Measurements from ENCODE around the gene OCRL. TPM values are rescaled to one million over a fixed set of nuclear protein-coding genes. Genes with fewer than 3 reads are reported as not detected.
A peak's percentile ranks its signal among the peaks of the same experiment; 100 is the strongest.

OCRL gene
- polyA plus RNA-seq (22.9 to 27.9 TPM (median 25.4 TPM) in 3 replicates), polyA minus RNA-seq (14.9 to 29.2 TPM (median 19.7 TPM) in 3 replicates)
- 7.5 TPM for polyA plus RNA-seq (2011; ENCODE audit: low read depth)
- 20.2 and 36.6 TPM in 2 replicates for polyA plus RNA-seq (2011; cell fraction: cytosol; rRNA removed)
- polyA plus RNA-seq (2011; cell fraction: nucleus; rRNA removed) = 41.2 and 42.2 TPM in 2 replicates
- 12.3 and 17.0 TPM in 2 replicates for polyA plus RNA-seq (2012; ENCODE audit: low replicate concordance)
- 15.3 TPM for polyA minus RNA-seq (2011; cell fraction: cytosol; rRNA and poly(A)+ RNA removed)
- 16.1 and 34.3 TPM in 2 replicates for polyA minus RNA-seq (2011; cell fraction: nucleus; rRNA and poly(A)+ RNA removed)

GRCh38 chrX:129540068-129540653 is at the start of gene OCRL:
OCRL (plus strand) TSS chrX:129540259; CDS start chrX:129540440, 181 bp downstream.
- peak within 1 kb of the TSS; percentile 20 for H3K27ac ChIP-seq (ENCODE audit: control insufficient read depth, insufficient read depth, low read length)
- H3K4me2 ChIP-seq (ENCODE audit: control insufficient read depth, extremely low read depth, insufficient read depth, low read depth, low read length) = peak within 1 kb of the TSS; percentile 88
- no peaks in the 10 kb centered on the region for H3K4me1 ChIP-seq (ENCODE audit: control insufficient read depth, extremely low read depth, insufficient read depth, low read length)
- DNase-seq (ENCODE audit: low read depth, low spot score) (no peak), FAIRE-seq (no peak)
- TF ChIP-seq CTCF (optimal IDR thresholded peaks at IDR 0.05 in 1 of 3, IDR thresholded peaks at IDR 0.05 in 1 of 3, conservative IDR thresholded peaks at IDR 0.05 in 1 of 3; ENCODE audit: extremely low read depth in 1 of 3, insufficient read depth in 2 of 3, low read length in 3 of 3) = peak; percentile 53 to 75 (median 66)
- TF ChIP-seq EZH2 (IDR thresholded peaks at IDR 0.05; ENCODE audit: low read length) = no peak
- peaks cover 5% of the 10 kb centered on the region for H3K79me2 ChIP-seq (ENCODE audit: control insufficient read depth, insufficient read depth, low read length)
- peak within 1 kb of the TSS; percentile 71 for H3K9ac ChIP-seq (ENCODE audit: control insufficient read depth, extremely low read depth, insufficient read depth, low read length)
- H3K9me3 ChIP-seq (ENCODE audit: control insufficient read depth, low read depth, low read length) = no peaks in the 10 kb centered on the region
- no peaks in the 10 kb centered on the region for H3K9me1 ChIP-seq (ENCODE audit: control insufficient read depth, extremely low read depth, insufficient read depth, low read length)
- no peaks in the 10 kb centered on the region for H3K36me3 ChIP-seq (ENCODE audit: control insufficient read depth in 2 of 2, extremely low read depth in 1 of 2, insufficient read depth in 2 of 2, low read length in 2 of 2)
- H2AFZ ChIP-seq (ENCODE audit: control insufficient read depth, low read length) = peak within 1 kb of the TSS; percentile 71
- no peaks in the 10 kb centered on the region for H4K20me1 ChIP-seq (ENCODE audit: control insufficient read depth, extremely low read depth, insufficient read depth, low read length)
- H3K4me3 ChIP-seq (ENCODE audit: control insufficient read depth in 2 of 3, extremely low read depth in 1 of 3, insufficient read depth in 2 of 3, low read depth in 1 of 3, low read length in 3 of 3) = peak within 1 kb of the TSS; percentile 61 to 73 (median 67)
- dilution Hi-C loops (cut with MboI; ENCODE audit: extremely low pct_ligation_motif_present, low sequenced_read_pairs) = no loop called here
- H3K27me3 ChIP-seq (ENCODE audit: control insufficient read depth, extremely low read depth, insufficient read depth, low read length) = no peaks in the 10 kb centered on the region

GRCh38 chrX:129490330-129490729 is 49.7 kb upstream of the OCRL start:
- no peak for FAIRE-seq

More at GRCh38 chrX:129490330-129490729, 49.7 kb upstream of the OCRL start:
- dilution Hi-C loops (cut with MboI; ENCODE audit: extremely low pct_ligation_motif_present, low sequenced_read_pairs) = no loop called here
- no peak overlapping the region for H3K9ac ChIP-seq (ENCODE audit: control insufficient read depth, extremely low read depth, insufficient read depth, low read length)
- no peaks in the 10 kb centered on the region for H3K4me1 ChIP-seq (ENCODE audit: control insufficient read depth, extremely low read depth, insufficient read depth, low read length)
- no peak for DNase-seq (ENCODE audit: low read depth, low spot score)
- H3K27ac ChIP-seq (ENCODE audit: control insufficient read depth, insufficient read depth, low read length) = no peak overlapping the region
- TF ChIP-seq CTCF (optimal IDR thresholded peaks at IDR 0.05 in 1 of 3, IDR thresholded peaks at IDR 0.05 in 1 of 3, conservative IDR thresholded peaks at IDR 0.05 in 1 of 3; ENCODE audit: extremely low read depth in 1 of 3, insufficient read depth in 2 of 3, low read length in 3 of 3) = no peak
- no peak for TF ChIP-seq EZH2 (IDR thresholded peaks at IDR 0.05; ENCODE audit: low read length)
- peaks cover 0 to 2% of the 10 kb centered on the region in 2 experiments for H3K36me3 ChIP-seq (ENCODE audit: control insufficient read depth in 2 of 2, extremely low read depth in 1 of 2, insufficient read depth in 2 of 2, low read length in 2 of 2)
- H3K79me2 ChIP-seq (ENCODE audit: control insufficient read depth, insufficient read depth, low read length) = no peaks in the 10 kb centered on the region
- H4K20me1 ChIP-seq (ENCODE audit: control insufficient read depth, extremely low read depth, insufficient read depth, low read length) = no peaks in the 10 kb centered on the region
- no peaks in the 10 kb centered on the region for H3K9me3 ChIP-seq (ENCODE audit: control insufficient read depth, low read depth, low read length)
- no peak overlapping the region for H2AFZ ChIP-seq (ENCODE audit: control insufficient read depth, low read length)
- H3K4me3 ChIP-seq (ENCODE audit: control insufficient read depth in 2 of 3, extremely low read depth in 1 of 3, insufficient read depth in 2 of 3, low read depth in 1 of 3, low read length in 3 of 3) = no peak overlapping the region
- no peaks in the 10 kb centered on the region for H3K9me1 ChIP-seq (ENCODE audit: control insufficient read depth, extremely low read depth, insufficient read depth, low read length)
- no peak overlapping the region for H3K4me2 ChIP-seq (ENCODE audit: control insufficient read depth, extremely low read depth, insufficient read depth, low read depth, low read length)
- H3K27me3 ChIP-seq (ENCODE audit: control insufficient read depth, extremely low read depth, insufficient read depth, low read length) = no peaks in the 10 kb centered on the region

Measured in keratinocyte (primary cell).